DMS114 treated with DMSO at 0.1 percent for 48 hours (cell line): Measurements from ENCODE around the gene RAD1.

Experiments used
- DNase-seq: peaks from one replicate; lab custom pipeline; 2025; ENCODE audit not compliant: unreplicated experiment; lab: John Stamatoyannopoulos, UW

RAD1 gene

GRCh38 chr5:34866989-34867471, 48.3 kb downstream of the RAD1 start:
- DNase-seq = no peak

- DNase-seq = no peak
Observed at GRCh38 chr5:34865091-34865490, 50.2 kb downstream of the RAD1 start.

GRCh38 chr5:34863946-34864345, 51.4 kb downstream of the RAD1 start:
- DNase-seq = no peak

- no peak for DNase-seq
Observed at GRCh38 chr5:34859253-34859652, 56.1 kb downstream of the RAD1 start.

- DNase-seq = no peak
Observed at GRCh38 chr5:34858790-34859189, 56.5 kb downstream of the RAD1 start.

- DNase-seq = no peak
Observed at GRCh38 chr5:34857894-34858293, 57.4 kb downstream of the RAD1 start.

GRCh38 chr5:34857161-34857560, 58.1 kb downstream of the RAD1 start:
- DNase-seq = no peak
